Sigmoid colon (tissue), 7 donors: ENCODE results near the gene C1orf210. TPM values are rescaled to one million over a fixed set of nuclear protein-coding genes. Genes with fewer than 3 reads are reported as not detected.

ENCODE experiments used
- DNase-seq: peaks from one replicate; pipeline ENCODE4 v3.0.0-alpha.2; 2019
- H3K27ac ChIP-seq, 4 donors: fragments of 200-600 bp; sonication (generic); one replicate each; pipeline ENCODE4 v1.5.1; 2016 to 2019; ENCODE audit warnings: mild to moderate bottlenecking in 1 of 4
- H3K27me3 ChIP-seq, 3 donors: fragments of 200-600 bp; sonication (generic); one replicate each; pipeline ENCODE4 v1.5.1; 2019; ENCODE audit warnings: mild to moderate bottlenecking in 1 of 3
- H3K36me3 ChIP-seq, 4 donors: fragments of 200-600 bp; sonication (generic); one replicate each; pipeline ENCODE4 v1.5.1; 2016 to 2019
- H3K4me1 ChIP-seq, 4 donors: fragments of 200-600 bp; sonication (generic); one replicate each; pipeline ENCODE4 v1.5.1; 2017 to 2019
- H3K4me3 ChIP-seq, 4 donors: fragments of 200-600 bp; sonication (generic); one replicate each; pipeline ENCODE4 v1.5.1; 2017 to 2019; ENCODE audit warnings: mild to moderate bottlenecking in 2 of 4, moderate library complexity in 1 of 4
- H3K9me3 ChIP-seq, 4 donors: fragments of 200-600 bp in 3 of 4; sonication (generic) in 3 of 4; one replicate each; pipeline versions ENCODE4 v1.5.1 to v1.6.1; 2013 to 2019
- EP300 ChIP-seq, 4 donors: sonication (generic); formaldehyde crosslinking; IDR thresholded peaks; one replicate each; pipeline ENCODE4 v1.6.1; 2017; ENCODE audit warnings: antibody characterized with exemption in 4 of 4
- POLR2A ChIP-seq, 2 donors: fragments of 450-650 bp; IDR thresholded peaks; one replicate each; pipeline ENCODE4 v1.6.1; 2016; ENCODE audit warnings: antibody characterized with exemption in 2 of 2, mild to moderate bottlenecking in 2 of 2, moderate library complexity in 2 of 2
- POLR2AphosphoS5 ChIP-seq, 4 donors: sonication (generic); formaldehyde crosslinking; IDR thresholded peaks; one replicate each; pipeline ENCODE4 v1.6.1; 2017; ENCODE audit warnings: antibody characterized with exemption in 4 of 4
- WGBS, 2 donors: extraction: QIAGEN DNeasy Blood & Tissue Kit; methylation state at CpG; one replicate each; pipeline ENCODE4 v1.1.7; 2013; 5-methylcytosine and 5-hydroxymethylcytosine counted together
- intact Hi-C: fragments of 100-400 bp; cut with DNase I; formaldehyde crosslinking; loops from one replicate; pipeline ENCODE4 v1.15.1; 2023
- polyA plus RNA-seq, 3 donors: library from polyadenylated mRNA; stranded (reverse); fragments of 200-250 nt; gene quantifications; one replicate each; pipeline ENCODE4 v1.2.3, GENCODE V29; 2013
- total RNA-seq, 4 donors: library from RNA; depleted of rRNA; stranded (reverse); fragments of >200 nt; gene quantifications; one replicate each; pipeline ENCODE4 v1.1.0, GENCODE V29; 2016
- TF ChIP-seq, protein P1 (sequence below), 4 experiments: fragments of 450-650 bp in 3 of 4; fragments of 200-600 bp in 1 of 4; IDR thresholded peaks; one replicate each; pipeline ENCODE4 v1.5.1; 2016 to 2019; ENCODE audit warnings: antibody characterized with exemption in 4 of 4, mild to moderate bottlenecking in 3 of 4, moderate library complexity in 2 of 4
- donor health status: healthy with polysubstance abuse.
- donor health status: Bipolar disorder and iron deficiency.
- donor health status: healthy.

C1orf210 gene
- total and polyA plus RNA-seq, 7 donors: 2.1 to 68.5 (median 54.4) TPM; not detected in 3

DNA sequence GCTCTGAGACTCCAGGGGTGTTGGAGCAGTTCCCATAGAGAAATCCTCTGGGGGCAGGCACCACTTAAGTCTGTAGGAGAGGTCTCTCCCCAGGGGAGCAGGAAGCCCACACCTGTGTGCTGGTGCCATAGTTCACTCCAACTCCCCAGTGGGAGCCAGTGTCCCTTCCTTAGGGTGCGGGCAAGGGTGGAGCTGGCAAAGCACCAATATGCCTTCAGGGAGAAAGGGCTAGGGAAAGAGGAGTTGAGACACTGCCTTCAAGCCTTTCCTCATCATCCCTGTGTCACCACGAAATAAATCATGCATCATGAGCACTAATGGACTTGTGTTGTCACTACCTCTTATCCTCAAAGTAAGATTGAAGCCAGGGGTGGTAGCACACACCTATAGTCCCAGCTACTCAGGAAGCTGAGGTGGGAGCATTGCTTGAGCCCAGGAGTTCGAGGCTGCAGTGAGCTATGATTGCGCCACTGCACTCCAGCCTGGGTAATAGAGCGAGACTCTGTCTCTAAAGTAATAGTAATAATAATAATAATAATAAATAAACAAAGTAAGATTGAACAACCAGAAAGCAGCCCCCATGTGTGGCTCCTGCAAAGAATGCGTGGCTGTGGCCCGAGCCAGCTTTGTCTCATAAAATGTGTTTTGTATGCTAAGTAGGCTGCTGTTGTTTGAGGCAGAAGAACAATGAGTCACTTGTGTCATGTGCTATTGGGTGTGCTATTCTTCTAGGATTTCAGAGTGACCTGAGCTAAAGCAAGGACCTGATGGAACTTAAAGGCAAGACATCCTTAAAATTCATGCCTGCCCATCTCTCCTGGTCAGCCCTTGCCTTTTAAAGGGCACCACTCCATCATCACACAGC, 8.7 kb upstream of the C1orf210 start:
- Histone ChIP-seq H3K9me3 (no peaks in the 10 kb centered on the region), H3K27me3 (no peaks in the 10 kb centered on the region), H3K4me3 (no peak overlapping the region), H3K36me3 (no peaks in the 10 kb centered on the region), H3K4me1 (peaks cover 0 to 28% (median 24%) of the 10 kb centered on the region in 4 donors), H3K27ac (peak overlapping the region; percentile 32 to 66 (median 64))
- intact Hi-C loops: loop anchor here (10.0 kb wide), 1 partner anchor 1389 kb away; no protein-coding TSS in a partner anchor
- TF ChIP-seq POLR2A (IDR thresholded peaks at IDR 0.05): no peak
- TF ChIP-seq POLR2AphosphoS5 (IDR thresholded peaks at IDR 0.05): peak in 1 of 4 donors; percentile 57
- DNase-seq: no peak
- 49 to 74% methylated on average over 7 of the region's 7 CpGs for WGBS, 2 donors

GRCh38 chr1:43293176-43293575, 7.8 kb upstream of the C1orf210 start:
- no peaks in the 10 kb centered on the region for H3K9me3 ChIP-seq
- 90 to 92% methylated on average over 2 of the region's 2 CpGs for WGBS, 2 donors
- no peak for DNase-seq
- TF ChIP-seq POLR2A (IDR thresholded peaks at IDR 0.05) (no peak), EP300 (IDR thresholded peaks at IDR 0.05) (no peak), POLR2AphosphoS5 (IDR thresholded peaks at IDR 0.05) (no peak)
- TF ChIP-seq, protein P1, sequence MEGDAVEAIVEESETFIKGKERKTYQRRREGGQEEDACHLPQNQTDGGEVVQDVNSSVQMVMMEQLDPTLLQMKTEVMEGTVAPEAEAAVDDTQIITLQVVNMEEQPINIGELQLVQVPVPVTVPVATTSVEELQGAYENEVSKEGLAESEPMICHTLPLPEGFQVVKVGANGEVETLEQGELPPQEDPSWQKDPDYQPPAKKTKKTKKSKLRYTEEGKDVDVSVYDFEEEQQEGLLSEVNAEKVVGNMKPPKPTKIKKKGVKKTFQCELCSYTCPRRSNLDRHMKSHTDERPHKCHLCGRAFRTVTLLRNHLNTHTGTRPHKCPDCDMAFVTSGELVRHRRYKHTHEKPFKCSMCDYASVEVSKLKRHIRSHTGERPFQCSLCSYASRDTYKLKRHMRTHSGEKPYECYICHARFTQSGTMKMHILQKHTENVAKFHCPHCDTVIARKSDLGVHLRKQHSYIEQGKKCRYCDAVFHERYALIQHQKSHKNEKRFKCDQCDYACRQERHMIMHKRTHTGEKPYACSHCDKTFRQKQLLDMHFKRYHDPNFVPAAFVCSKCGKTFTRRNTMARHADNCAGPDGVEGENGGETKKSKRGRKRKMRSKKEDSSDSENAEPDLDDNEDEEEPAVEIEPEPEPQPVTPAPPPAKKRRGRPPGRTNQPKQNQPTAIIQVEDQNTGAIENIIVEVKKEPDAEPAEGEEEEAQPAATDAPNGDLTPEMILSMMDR (IDR thresholded peaks at IDR 0.05): no peak
- H3K27ac ChIP-seq: no peak overlapping the region
- intact Hi-C loops: loop anchor here (10.0 kb wide), 1 partner anchor 1388 kb away; no protein-coding TSS in a partner anchor
- H3K27me3 ChIP-seq: no peaks in the 10 kb centered on the region
- no peaks in the 10 kb centered on the region for H3K36me3 ChIP-seq
- peaks cover 0 to 28% (median 24%) of the 10 kb centered on the region in 4 donors for H3K4me1 ChIP-seq
- no peak overlapping the region for H3K4me3 ChIP-seq

- Histone ChIP-seq H3K27ac (no peak overlapping the region), H3K4me3 (no peak overlapping the region), H3K36me3 (no peaks in the 10 kb centered on the region), H3K9me3 (no peaks in the 10 kb centered on the region), H3K27me3 (no peaks in the 10 kb centered on the region), H3K4me1 (peaks cover 0 to 28% (median 24%) of the 10 kb centered on the region in 4 donors)
- 79 to 88% methylated on average over 5 of the region's 5 CpGs for WGBS, 2 donors
- intact Hi-C loops: loop anchor here (10.0 kb wide), 1 partner anchor 1388 kb away; no protein-coding TSS in a partner anchor
- no peak for TF ChIP-seq POLR2A (IDR thresholded peaks at IDR 0.05)
- TF ChIP-seq EP300 (IDR thresholded peaks at IDR 0.05): no peak
- TF ChIP-seq, protein P1 (IDR thresholded peaks at IDR 0.05): no peak
- no peak for TF ChIP-seq POLR2AphosphoS5 (IDR thresholded peaks at IDR 0.05)
- DNase-seq: no peak
Measured at GRCh38 chr1:43292679-43293078, 7.3 kb upstream of the C1orf210 start.

GRCh38 chr1:43292216-43292615, 6.8 kb upstream of the C1orf210 start:
- Histone ChIP-seq H3K27me3 (no peaks in the 10 kb centered on the region), H3K36me3 (no peaks in the 10 kb centered on the region), H3K9me3 (no peaks in the 10 kb centered on the region), H3K4me1 (peaks cover 0 to 28% (median 24%) of the 10 kb centered on the region in 4 donors), H3K27ac (no peak overlapping the region), H3K4me3 (no peak overlapping the region)
- TF ChIP-seq POLR2A (IDR thresholded peaks at IDR 0.05): no peak
- no peak for TF ChIP-seq POLR2AphosphoS5 (IDR thresholded peaks at IDR 0.05)
- no peak for TF ChIP-seq EP300 (IDR thresholded peaks at IDR 0.05)
- TF ChIP-seq, protein P1 (IDR thresholded peaks at IDR 0.05): no peak
- 66 to 85% methylated on average over 7 of the region's 7 CpGs for WGBS, 2 donors
- intact Hi-C loops: loop anchor here (10.0 kb wide), 1 partner anchor 1387 kb away; no protein-coding TSS in a partner anchor
- no peak for DNase-seq
